Erythroblast (primary cell): ENCODE measurements around the gene PHLDB1.

Source experiments
- GATA1 ChIP-seq: IDR thresholded peaks from 2 replicates; pipeline ENCODE4 v1.6.1; 2011; ENCODE audit warnings: low read depth, mild to moderate bottlenecking, control low read depth, low read length, moderate library complexity
- POLR2A ChIP-seq: IDR thresholded peaks from 2 replicates; pipeline ENCODE4 v1.6.1; 2011; ENCODE audit warnings: mild to moderate bottlenecking, low read length

GRCh38 chr11:118569670-118570069, 37.7 kb upstream of the PHLDB1 start:
- no peak for TF ChIP-seq POLR2A
- no peak for TF ChIP-seq GATA1
